Motor neuron (in vitro differentiated cells): ENCODE results near the gene SHPK. TPM values are rescaled to one million over a fixed set of nuclear protein-coding genes. Genes with fewer than 3 reads are reported as not detected.

Experiments used
- ATAC-seq, 8 experiments: fragments of 200-7000 bp; cut with Tn5 transposase; replicated peaks in 6 of 8; 2 replicates each; pipeline ENCODE4 v1.8.0; 2021; ENCODE audit warnings: mild to moderate bottlenecking in 8 of 8, moderate library complexity in 8 of 8
- H3K27ac ChIP-seq, 2 donors: fragments of 250-450 bp; sonication (Bioruptor Pico); 2 replicates each; pipeline ENCODE4 v1.9.0; 2021; ENCODE audit warnings: antibody characterized with exemption in 2 of 2, mild to moderate bottlenecking in 2 of 2, moderate library complexity in 1 of 2
- H3K4me1 ChIP-seq, 2 donors: fragments of 250-450 bp; sonication (Bioruptor Pico); replicated peaks in 1 of 2; 2 replicates each; pipeline ENCODE4 v1.6.1; 2021; ENCODE audit warnings: antibody characterized with exemption in 2 of 2, mild to moderate bottlenecking in 2 of 2, moderate library complexity in 1 of 2
- H3K4me3 ChIP-seq, 5 donors: fragments of 250-450 bp; sonication (Bioruptor Pico); 2 replicates each; pipeline ENCODE4 v1.9.0; 2021; ENCODE audit warnings: antibody characterized with exemption in 5 of 5, mild to moderate bottlenecking in 5 of 5, moderate library complexity in 4 of 5
- WGBS, 10 experiments: fragments of 450-650 bp; shearing (Covaris generic); methylation state at CpG; one replicate each; pipeline ENCODE4 v1.0.0; 2022; 5-methylcytosine and 5-hydroxymethylcytosine counted together
- in situ Hi-C, 9 experiments: fragments of 400-800 bp; cut with MboI; loops; one replicate each; pipeline ENCODE4 v1.15.0; 2021; ENCODE audit warnings: low sequenced_read_pairs in 9 of 9, low pct_unique_long_range_greater_than_20kb in 2 of 9; ENCODE audit not compliant: unreplicated experiment in 9 of 9
- total RNA-seq, 8 experiments: library from RNA; unstranded; fragments of 300-600 nt; gene quantifications; 2 replicates each; pipeline versions ENCODE4 v1.2.3 to v1.2.4, GENCODE V29; 2022

Gene SHPK
- total RNA-seq, 8 experiments from 2014 or later: 6.1 to 14.4 (median 7.0) TPM

GRCh38 chr17:3636908-3637373, 891 bp upstream of the SHPK start:
- peak overlapping the region; percentile 83 to 97 (median 92) for H3K4me3 ChIP-seq
- H3K4me1 ChIP-seq: peaks cover 4 to 9% of the 10 kb centered on the region in 2 donors
- in situ Hi-C loops: loop anchor here in 4 of 9 experiments (25.0 kb wide), 2 partner anchors 600 to 800 kb away; no protein-coding TSS in a partner anchor
- WGBS, 10 experiments: 0 to 6% (median 0%) methylated on average over 1 to 16 of the region's 31 CpGs; no CpG with 5 or more reads in 2 of the 10 experiments
- ATAC-seq: peak in 5 of 8 experiments; percentile 1 to 13 (median 6)
- H3K27ac ChIP-seq: peak overlapping the region in 1 of 2 donors; percentile 99

GRCh38 chr17:3635474-3636153, 436 bp downstream of the SHPK start:
- Histone ChIP-seq H3K4me1 (peaks cover 4 to 9% of the 10 kb centered on the region in 2 donors), H3K27ac (peak overlapping the region; percentile 98 to 99), H3K4me3 (peak overlapping the region; percentile 83 to 97 (median 92))
- WGBS, 10 experiments: no CpG with 5 or more reads among the region's 38 CpGs
- in situ Hi-C loops: loop anchor here in 4 of 9 experiments (25.0 kb wide), 2 partner anchors 598 to 798 kb away; no protein-coding TSS in a partner anchor
- ATAC-seq: peak in 2 of 8 experiments; percentile 1 to 2

GRCh38 chr17:3632287-3632686, 3.8 kb downstream of the SHPK start:
- ATAC-seq: no peak
- in situ Hi-C loops: loop anchor here in 4 of 9 experiments (25.0 kb wide), 2 partner anchors 595 to 795 kb away; no protein-coding TSS in a partner anchor
- no peak overlapping the region for H3K27ac ChIP-seq
- 50 to 100% (median 94%) methylated on average over 1 to 7 of the region's 7 CpGs; no CpG with 5 or more reads in 4 of the 10 experiments for WGBS, 10 experiments
- H3K4me3 ChIP-seq: no peak overlapping the region
- peaks cover 4 to 7% of the 10 kb centered on the region in 2 donors for H3K4me1 ChIP-seq

- 87 to 100% (median 100%) methylated on average over 1 to 10 of the region's 10 CpGs; no CpG with 5 or more reads in 2 of the 10 experiments for WGBS, 10 experiments
- Histone ChIP-seq H3K4me3 (no peak overlapping the region), H3K27ac (no peak overlapping the region), H3K4me1 (peaks cover 4 to 5% of the 10 kb centered on the region in 2 donors)
- in situ Hi-C loops: loop anchor here in 4 of 9 experiments (25.0 kb wide), 2 partner anchors 593 to 793 kb away; no protein-coding TSS in a partner anchor
- ATAC-seq: no peak
Measured at GRCh38 chr17:3630781-3631180, 5.3 kb downstream of the SHPK start.

- peak in 2 of 8 experiments; percentile 13 to 27 for ATAC-seq
- 86 to 100% (median 97%) methylated on average over 1 to 8 of the region's 11 CpGs; no CpG with 5 or more reads in 4 of the 10 experiments for WGBS, 10 experiments
- in situ Hi-C loops: loop anchor here in 4 of 9 experiments (25.0 kb wide), 2 partner anchors 590 to 790 kb away; no protein-coding TSS in a partner anchor
- Histone ChIP-seq H3K4me3 (no peak overlapping the region), H3K4me1 (no peaks in the 10 kb centered on the region), H3K27ac (no peak overlapping the region)
Measured at GRCh38 chr17:3627769-3628167, 8.3 kb downstream of the SHPK start.

GRCh38 chr17:3626831-3627768, 8.9 kb downstream of the SHPK start:
- peak in 2 of 8 experiments; percentile 15 to 25 for ATAC-seq
- in situ Hi-C loops: loop anchor here in 4 of 9 experiments (25.0 kb wide), 2 partner anchors 590 to 790 kb away; no protein-coding TSS in a partner anchor
- no peaks in the 10 kb centered on the region for H3K4me1 ChIP-seq
- H3K27ac ChIP-seq: no peak overlapping the region
- WGBS, 10 experiments: 46 to 100% (median 87%) methylated on average over 1 to 14 of the region's 16 CpGs
- H3K4me3 ChIP-seq: no peak overlapping the region

GRCh38 chr17:3622977-3623594, 13.0 kb downstream of the SHPK start:
- in situ Hi-C loops: no loop called here
- ATAC-seq: no peak

GRCh38 chr17:3621146-3621720, 14.8 kb downstream of the SHPK start:
- no peak overlapping the region for H3K4me3 ChIP-seq
- in situ Hi-C loops: no loop called here
- ATAC-seq: no peak
- no peak overlapping the region for H3K27ac ChIP-seq
- no peaks in the 10 kb centered on the region for H3K4me1 ChIP-seq
- WGBS, 10 experiments: 92 to 100% (median 100%) methylated on average over 1 to 4 of the region's 8 CpGs; no CpG with 5 or more reads in 4 of the 10 experiments

More at GRCh38 chr17:3622977-3623594, 13.0 kb downstream of the SHPK start:
- no peak overlapping the region for H3K4me3 ChIP-seq
- H3K27ac ChIP-seq: no peak overlapping the region
- WGBS, 10 experiments: 100% methylated on average over 1 to 3 of the region's 16 CpGs; no CpG with 5 or more reads in 5 of the 10 experiments
- H3K4me1 ChIP-seq: no peaks in the 10 kb centered on the region

- no peaks in the 10 kb centered on the region for H3K4me1 ChIP-seq
- no peak for ATAC-seq
- H3K4me3 ChIP-seq: no peak overlapping the region
- in situ Hi-C loops: no loop called here
- 80 to 100% (median 93%) methylated on average over 1 to 15 of the region's 18 CpGs; no CpG with 5 or more reads in 3 of the 10 experiments for WGBS, 10 experiments
- no peak overlapping the region for H3K27ac ChIP-seq
Measured at GRCh38 chr17:3615160-3615870, 20.7 kb downstream of the SHPK start.

GRCh38 chr17:3613124-3613523, 22.9 kb downstream of the SHPK start:
- in situ Hi-C loops: no loop called here
- H3K4me1 ChIP-seq: no peaks in the 10 kb centered on the region
- no peak overlapping the region for H3K27ac ChIP-seq
- 57 to 100% (median 80%) methylated on average over 1 to 6 of the region's 6 CpGs; no CpG with 5 or more reads in 1 of the 10 experiments for WGBS, 10 experiments
- ATAC-seq: peak in 1 of 8 experiments; percentile 70
- no peak overlapping the region for H3K4me3 ChIP-seq

GRCh38 chr17:3610523-3610922, 25.5 kb downstream of the SHPK start:
- 74 to 100% (median 98%) methylated on average over 1 to 8 of the region's 14 CpGs; no CpG with 5 or more reads in 6 of the 10 experiments for WGBS, 10 experiments
- no peaks in the 10 kb centered on the region for H3K4me1 ChIP-seq
- H3K27ac ChIP-seq: no peak overlapping the region
- no peak overlapping the region for H3K4me3 ChIP-seq
- in situ Hi-C loops: no loop called here
- peak in 1 of 8 experiments; percentile 11 for ATAC-seq
